Posterior vena cava (tissue), 2 donors: ENCODE results near the gene RTKN2. TPM values are rescaled to one million over a fixed set of nuclear protein-coding genes. Genes with fewer than 3 reads are reported as not detected.

ENCODE experiments used
- DNase-seq: peaks from one replicate; pipeline ENCODE4 v3.0.0-alpha.2; 2020; ENCODE audit warnings: low spot score
- intact Hi-C, 2 donors: fragments of 100-400 bp; cut with DNase I; formaldehyde crosslinking; loops; one replicate each; pipeline versions ENCODE4 v1.14.1 to v1.14.2; 2022 to 2023
- total RNA-seq, 2 donors: library from RNA; stranded (reverse); fragmentation: NEBNext Ultra II Directional; extraction: Animal tissue kit (Norgen Biotek cat#: 25700); gene quantifications; one replicate each; pipeline ENCODE4 v1.2.1, GENCODE V29; 2021
- donor health status: DM: yes; HTN: yes; CAD: no.
- donor health status: DM: yes; HTN: yes; CAD: no.

Gene RTKN2
- total RNA-seq, 2 donors from 2014 or later = 0.14 to 0.19 TPM

DNA sequence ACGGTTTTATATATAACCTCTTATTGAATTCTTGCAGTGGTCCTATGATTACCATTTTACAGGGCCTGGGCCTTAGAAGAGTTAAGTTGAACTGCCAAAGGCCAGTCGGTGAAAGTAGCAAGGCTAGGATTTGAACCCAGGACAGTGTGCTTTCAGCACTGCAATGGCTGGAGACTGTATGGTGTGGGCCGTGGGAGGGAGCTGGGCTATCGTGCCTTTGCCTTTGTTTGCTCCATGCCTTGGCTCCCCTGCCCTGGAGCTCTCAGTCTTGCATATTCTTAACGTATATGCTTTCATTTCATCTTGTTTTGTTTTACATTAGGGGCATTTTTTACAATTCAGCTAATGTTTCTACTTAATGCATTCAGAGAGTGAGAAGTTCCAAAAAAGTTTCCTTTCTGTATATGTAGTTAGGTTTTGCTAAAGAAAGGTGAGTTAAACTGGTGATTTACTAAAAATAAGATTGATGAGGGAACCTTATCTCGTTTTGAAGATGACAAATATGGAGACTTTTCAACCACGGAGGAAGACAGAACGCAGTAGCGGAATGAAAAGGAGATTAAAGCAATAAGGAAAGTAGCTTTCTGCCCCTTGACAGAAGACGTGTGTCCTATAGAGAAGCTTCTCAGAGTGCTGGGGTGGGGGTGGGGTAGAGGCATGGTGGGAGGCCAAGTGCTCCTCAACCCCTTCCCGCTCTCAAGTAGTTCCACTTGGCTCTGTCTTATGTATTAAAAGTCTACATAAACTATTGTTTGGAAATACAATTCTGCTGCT lies 82.5 kb downstream of the RTKN2 start:
- DNase-seq = no peak
- intact Hi-C loops = no loop called here

GRCh38 chr10:62183857-62184795 lies 84.5 kb downstream of the RTKN2 start:
- DNase-seq = no peak
- intact Hi-C loops = no loop called here

DNA sequence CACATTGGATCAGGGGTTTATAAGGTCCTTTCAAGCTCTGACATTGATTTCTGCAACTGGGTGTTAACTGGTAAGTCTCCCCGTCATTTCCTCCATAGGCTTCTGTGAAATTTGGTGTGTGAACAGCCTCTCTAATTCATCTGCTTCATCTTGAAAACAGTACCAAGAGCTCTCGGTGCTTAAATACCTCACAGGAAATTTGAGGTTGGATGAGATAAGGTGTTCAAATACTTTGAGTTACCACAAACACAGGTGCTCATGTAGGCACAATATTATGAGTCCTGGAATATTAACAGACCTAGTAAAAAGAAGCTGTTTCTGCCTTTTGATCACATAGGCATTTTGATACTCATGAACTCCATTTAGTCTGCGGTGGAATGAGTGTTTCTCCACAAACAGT lies 85.2 kb downstream of the RTKN2 start:
- intact Hi-C loops = no loop called here
- DNase-seq = no peak

GRCh38 chr10:62182595-62182994 lies 86.0 kb downstream of the RTKN2 start:
- intact Hi-C loops = loop anchor here in 1 of 2 donors (1.0 kb wide), 1 partner anchor 15 kb away; no protein-coding TSS in a partner anchor
- no peak for DNase-seq

- DNase-seq = no peak
- intact Hi-C loops = loop anchor here in 1 of 2 donors (1.0 kb wide), 1 partner anchor 15 kb away; no protein-coding TSS in a partner anchor
Measured at GRCh38 chr10:62182171-62182570, 86.5 kb downstream of the RTKN2 start.

DNA sequence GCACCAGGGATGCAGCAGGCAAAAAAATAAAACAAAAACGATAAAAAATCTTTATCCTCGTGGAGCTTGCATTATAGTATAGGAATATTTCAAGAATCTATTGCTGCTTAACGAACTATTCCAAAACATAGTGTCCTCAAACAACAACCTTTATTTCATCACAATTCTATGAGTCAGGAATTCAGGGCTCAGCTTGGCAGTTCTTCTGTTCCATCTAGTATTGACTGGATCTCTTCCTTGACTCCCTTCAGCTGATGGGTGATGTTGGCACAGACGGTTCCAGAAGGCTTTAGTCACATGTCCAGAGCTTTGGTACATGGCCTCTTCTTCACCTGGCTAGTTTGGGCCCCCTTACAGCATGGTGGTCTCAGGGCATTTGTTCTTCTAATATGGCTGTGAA lies 88.0 kb downstream of the RTKN2 start:
- intact Hi-C loops = no loop called here
- DNase-seq = no peak

DNA sequence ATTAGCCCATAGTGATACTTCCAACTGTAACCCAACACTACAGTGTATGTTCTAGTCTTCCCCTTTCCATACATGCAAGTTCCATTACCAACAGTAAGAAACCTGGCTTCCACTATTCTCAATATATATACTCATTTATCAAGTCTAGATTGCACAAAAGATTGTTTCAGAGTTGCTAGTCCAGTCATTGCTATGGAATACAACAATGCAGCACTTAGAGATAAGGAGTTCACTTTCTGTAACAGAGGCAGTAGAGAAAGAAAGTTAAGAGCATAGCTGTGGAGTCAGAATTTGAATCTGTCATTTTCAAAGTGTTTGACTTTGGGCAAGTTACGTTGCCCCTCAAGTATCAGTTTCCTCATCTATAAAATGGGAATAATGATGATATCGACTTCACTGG lies 90.1 kb downstream of the RTKN2 start:
- intact Hi-C loops = no loop called here
- DNase-seq = no peak

DNA sequence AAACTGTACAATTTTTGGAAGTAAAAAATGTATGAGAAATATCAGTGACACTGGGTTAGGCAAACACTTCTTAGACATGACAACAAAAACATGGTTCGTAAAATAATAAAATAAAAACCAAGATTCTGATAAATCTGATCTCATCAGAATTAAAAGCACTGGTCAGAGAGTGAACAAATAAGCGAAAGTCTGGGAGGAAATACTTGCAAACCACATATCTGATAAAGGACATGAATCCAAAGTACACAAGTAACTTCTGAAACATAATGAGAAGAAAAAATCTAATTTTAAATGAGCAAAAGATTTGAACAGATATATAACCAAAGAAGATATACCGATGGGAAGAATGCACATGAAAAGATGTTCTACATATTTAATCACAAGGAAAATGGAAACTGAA lies 91.5 kb downstream of the RTKN2 start:
- intact Hi-C loops = no loop called here

DNA sequence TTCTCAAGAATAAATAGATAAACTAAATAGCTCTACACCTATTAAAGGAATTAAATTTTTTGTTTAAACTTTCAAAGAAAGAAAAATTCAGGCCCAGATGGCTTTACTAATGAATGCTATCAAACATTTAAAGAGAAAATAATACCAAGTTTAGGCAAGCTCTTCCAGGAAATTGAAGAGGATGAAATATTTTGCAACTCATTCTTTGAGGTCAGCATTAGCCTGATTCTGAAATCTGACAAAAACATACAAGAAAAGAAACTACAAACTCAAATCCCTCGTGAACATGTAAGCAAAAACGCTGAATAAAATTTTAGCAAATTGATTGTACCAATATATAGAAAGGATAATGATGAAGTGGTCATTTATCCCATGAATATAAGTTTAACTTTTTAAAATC lies 93.4 kb downstream of the RTKN2 start:
- DNase-seq = no peak
- intact Hi-C loops = no loop called here

More for the DNA sequence above, 91.5 kb downstream of the RTKN2 start:
- DNase-seq = no peak

GRCh38 chr10:62172465-62172864 lies 96.2 kb downstream of the RTKN2 start:
- intact Hi-C loops = no loop called here
- no peak for DNase-seq

DNA sequence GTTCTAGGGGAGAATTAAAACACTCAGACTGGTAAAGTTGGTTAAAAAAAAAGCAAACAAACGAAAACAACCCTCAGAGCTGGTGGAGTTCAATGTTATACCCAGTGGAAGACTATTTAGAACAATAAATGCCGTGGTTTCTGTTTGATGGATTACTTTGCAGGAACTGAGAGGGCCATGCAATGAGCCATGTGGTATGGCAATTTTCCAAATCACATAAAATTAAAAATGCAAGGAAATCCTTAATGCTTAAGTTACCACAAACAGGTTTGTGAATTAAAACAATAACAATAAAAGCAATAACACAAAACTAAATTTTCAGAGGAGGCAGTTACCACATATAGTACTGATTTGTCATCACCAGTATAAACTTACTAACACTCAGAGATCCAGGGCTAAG lies 96.9 kb downstream of the RTKN2 start:
- intact Hi-C loops = no loop called here
- DNase-seq = no peak

DNA sequence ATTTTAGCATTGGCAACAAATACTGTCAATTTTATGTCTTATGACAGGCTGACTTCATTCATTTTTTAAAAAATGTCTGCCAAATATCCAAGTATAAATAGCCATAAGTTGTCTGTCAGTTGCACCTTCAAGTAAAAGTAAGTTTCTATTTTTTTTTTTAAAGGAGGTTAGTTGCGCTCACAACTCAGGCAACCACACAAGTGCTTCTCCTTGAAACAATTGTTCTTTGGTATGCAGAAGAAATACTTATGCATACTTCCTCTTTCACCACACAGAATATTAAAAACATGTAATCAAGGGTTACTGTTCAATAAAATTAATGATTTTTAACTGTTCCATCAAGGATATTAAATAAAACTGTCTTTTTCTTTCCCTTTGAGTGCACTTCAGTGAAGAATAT lies 97.9 kb downstream of the RTKN2 start:
- no peak for DNase-seq
- intact Hi-C loops = no loop called here

GRCh38 chr10:62166331-62167131 lies 102.1 kb downstream of the RTKN2 start:
- DNase-seq = no peak
- intact Hi-C loops = loop anchor here in 1 of 2 donors (1.0 kb wide), 1 partner anchor 16 kb away; no protein-coding TSS in a partner anchor

DNA sequence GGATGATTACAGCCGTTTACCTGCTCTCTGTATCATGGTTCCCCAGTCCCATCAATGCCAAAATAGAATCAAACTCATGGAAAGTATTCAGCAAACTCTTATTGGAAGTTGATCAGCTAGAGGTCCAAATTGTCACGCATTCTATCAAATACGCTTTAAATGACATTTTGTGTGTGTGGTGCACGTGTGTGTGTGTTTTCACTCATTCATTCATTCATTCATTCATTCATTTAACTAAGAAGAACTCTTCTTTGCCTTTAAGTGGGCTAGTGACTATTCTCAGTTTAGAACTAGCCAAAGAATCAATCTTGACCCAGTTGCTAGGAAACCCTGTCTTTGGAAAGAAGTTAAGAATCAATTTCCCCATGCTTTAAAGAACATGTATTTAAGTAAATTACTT lies 102.8 kb downstream of the RTKN2 start:
- DNase-seq = no peak
- intact Hi-C loops = no loop called here

GRCh38 chr10:62163024-62163423 lies 105.6 kb downstream of the RTKN2 start:
- intact Hi-C loops = no loop called here
- DNase-seq = no peak

- no peak for DNase-seq
- intact Hi-C loops = no loop called here
Measured at GRCh38 chr10:62162261-62162981, 106.2 kb downstream of the RTKN2 start.

DNA sequence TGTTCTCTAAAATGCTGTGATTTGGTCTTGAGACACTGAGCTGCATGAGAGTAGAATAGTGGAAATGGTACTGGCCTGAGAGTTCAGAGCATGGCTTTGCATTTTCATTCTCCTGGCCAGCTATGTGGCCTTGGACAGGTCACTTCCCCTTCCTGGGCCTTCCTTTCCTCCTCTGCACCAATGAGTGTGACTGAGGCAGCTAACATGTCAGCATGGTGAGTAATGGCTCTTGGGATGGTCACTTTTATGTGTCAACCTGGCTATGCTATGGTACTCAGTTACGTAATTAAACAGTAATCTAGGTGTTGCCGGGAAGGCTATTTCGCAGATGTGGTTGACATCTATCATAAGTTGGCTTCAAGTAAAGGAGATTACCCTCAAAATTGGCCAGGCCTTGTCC lies 109.3 kb downstream of the RTKN2 start:
- intact Hi-C loops = no loop called here
- DNase-seq = no peak

DNA sequence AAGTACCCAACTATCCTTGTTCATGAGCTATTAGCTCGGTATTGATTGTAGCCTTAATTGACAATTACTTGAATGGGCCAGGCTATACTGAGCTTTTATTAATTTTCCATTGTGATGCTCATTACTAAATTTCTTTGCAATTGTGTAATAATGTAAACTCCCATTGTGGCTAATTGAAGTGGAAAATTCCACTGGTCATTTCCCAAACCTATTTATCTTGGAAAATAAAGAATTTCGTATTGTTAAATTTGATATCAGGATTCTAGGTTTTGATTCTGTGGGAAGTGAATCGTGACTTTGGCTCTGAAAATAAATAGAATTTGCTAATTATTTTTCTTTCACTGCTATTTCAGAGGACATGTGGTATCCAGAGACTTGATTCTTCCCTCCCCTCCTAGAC lies 111.0 kb downstream of the RTKN2 start:
- intact Hi-C loops = no loop called here
- DNase-seq = no peak
